ENCODE results near the gene VLDLR.

Gene VLDLR

DNA sequence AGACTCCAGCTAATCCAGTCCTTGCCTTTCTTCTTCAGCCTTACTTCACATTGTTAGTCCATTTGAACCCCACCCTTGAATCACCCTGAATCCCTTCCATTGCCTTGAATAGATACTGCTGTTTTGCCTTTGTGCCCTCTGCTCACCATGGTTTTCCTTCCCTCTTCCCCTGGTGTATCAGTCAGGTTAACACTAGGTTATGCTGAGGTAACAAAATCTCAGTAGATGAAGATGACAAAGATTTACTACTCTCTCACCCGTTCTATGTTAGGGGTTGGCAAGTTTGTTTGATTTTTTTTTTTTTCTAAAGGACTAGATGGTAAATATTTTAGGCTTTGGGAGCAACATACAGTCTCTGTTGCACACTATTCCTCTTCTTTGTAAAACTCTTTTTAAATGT, 3.3 kb upstream of the VLDLR start:
- Histone ChIP-seq H2BK5ac (ENCODE audit: low read depth, low read length, poor library complexity) (no peak overlapping the region), H3K79me2 (ENCODE audit: control insufficient read depth, insufficient read depth, low read length, poor library complexity) (peaks cover 14% of the 10 kb centered on the region)
- WGBS (ENCODE audit: extremely low coverage, insufficient coverage, insufficient read length), result no CpG with 5 or more reads among the region's 1 CpG

DNA sequence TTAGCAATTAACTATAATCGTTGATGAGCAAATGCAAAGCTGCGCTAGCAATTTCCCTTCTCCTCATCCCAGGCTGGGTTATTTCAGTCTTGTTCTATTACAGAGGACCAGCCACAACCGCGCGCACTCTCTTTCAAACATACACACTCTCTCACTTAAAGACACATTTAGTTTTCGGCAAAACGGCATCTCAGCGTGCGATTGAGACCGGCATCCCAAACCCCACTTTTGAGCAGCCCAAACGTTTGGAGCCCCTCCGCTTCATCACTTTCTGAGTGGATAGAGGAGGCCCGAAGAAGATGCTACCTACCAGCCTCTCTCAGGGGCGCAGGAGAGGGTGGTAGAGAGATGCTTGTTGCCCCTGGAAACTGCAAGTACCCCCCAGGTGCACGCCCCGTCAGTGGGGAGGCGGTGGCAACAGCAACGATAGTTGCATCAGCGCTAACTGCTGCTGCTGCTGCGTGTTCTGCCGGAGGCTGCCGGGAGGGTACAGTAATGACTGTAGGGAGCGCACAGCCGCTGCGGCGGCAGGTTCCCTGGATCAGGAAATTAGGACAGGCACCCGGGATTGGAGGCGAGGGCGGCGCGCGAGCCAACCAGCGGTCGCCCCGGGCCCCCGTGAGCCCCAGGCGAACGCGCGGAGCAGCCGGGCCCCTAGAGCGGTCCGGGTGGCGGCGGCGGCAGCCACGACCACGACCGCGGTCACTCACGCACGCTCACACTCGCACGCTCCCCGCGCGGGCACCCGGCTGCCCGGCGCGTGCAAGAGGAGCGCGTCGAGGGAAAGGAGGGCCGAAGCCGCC, 467 bp upstream of the VLDLR start:
- Histone ChIP-seq H2BK12ac (ENCODE audit: low read length) (no peak overlapping the region), H2BK120ac (ENCODE audit: insufficient read depth, low read length, poor library complexity) (no peak overlapping the region), H3K18ac (ENCODE audit: low read length) (peak overlapping the region; percentile 34), H3K4me3 (ENCODE audit: low read depth, low read length) (peak overlapping the region; percentile 84), H3K27ac (ENCODE audit: low read depth, low read length) (peak overlapping the region; percentile 60), H2BK5ac (ENCODE audit: low read depth, low read length, poor library complexity) (no peak overlapping the region), H3K27me3 (ENCODE audit: insufficient read depth, low read length) (no peaks in the 10 kb centered on the region), H3K79me2 (ENCODE audit: control insufficient read depth, insufficient read depth, low read length, poor library complexity) (peaks cover 14% of the 10 kb centered on the region), H3K14ac (ENCODE audit: low read length) (no peak overlapping the region), H3K9ac (ENCODE audit: low read length) (no peak overlapping the region), H3K4me2 (ENCODE audit: low read length) (peak overlapping the region; percentile 65), H3K4me1 (ENCODE audit: control insufficient read depth in 1 of 2, insufficient read depth in 2 of 2, low read length in 2 of 2) (peaks cover 5 to 8% of the 10 kb centered on the region in 2 experiments), H3K36me3 (ENCODE audit: control insufficient read depth in 1 of 2, insufficient read depth in 2 of 2, low read length in 2 of 2) (no peaks in the 10 kb centered on the region), H3K23ac (ENCODE audit: low read length) (no peak overlapping the region), H4K91ac (ENCODE audit: low read depth, low read length) (peak overlapping the region; percentile 94), H2AFZ (ENCODE audit: insufficient read depth, low read length, poor library complexity) (peak overlapping the region; percentile 62), H4K8ac (ENCODE audit: low read depth, low read length) (peak overlapping the region; percentile 5), H4K12ac (ENCODE audit: low read depth, low read length) (no peak overlapping the region), H3K9me3 (ENCODE audit: insufficient read depth, low read depth, low read length) (no peaks in the 10 kb centered on the region), H2AK5ac (ENCODE audit: low read length) (no peak overlapping the region), H3K4ac (ENCODE audit: low read depth, low read length) (no peak overlapping the region), H3K79me1 (ENCODE audit: low read length) (peaks cover 16% of the 10 kb centered on the region)
- no CpG with 5 or more reads among the region's 66 CpGs for WGBS (ENCODE audit: extremely low coverage, insufficient coverage, insufficient read length)
- peak; percentile 77 to 89 for DNase-seq

More for the DNA sequence above, 3.3 kb upstream of the VLDLR start:
- no peak for DNase-seq
- Histone ChIP-seq H4K91ac (ENCODE audit: low read depth, low read length) (no peak overlapping the region), H3K4me2 (ENCODE audit: low read length) (no peak overlapping the region), H2AFZ (ENCODE audit: insufficient read depth, low read length, poor library complexity) (no peak overlapping the region), H4K8ac (ENCODE audit: low read depth, low read length) (no peak overlapping the region), H3K9me3 (ENCODE audit: insufficient read depth, low read depth, low read length) (no peaks in the 10 kb centered on the region), H2BK12ac (ENCODE audit: low read length) (no peak overlapping the region), H3K79me1 (ENCODE audit: low read length) (peaks cover 17% of the 10 kb centered on the region), H3K4me1 (ENCODE audit: control insufficient read depth in 1 of 2, insufficient read depth in 2 of 2, low read length in 2 of 2) (peaks cover 0 to 5% of the 10 kb centered on the region in 2 experiments), H3K36me3 (ENCODE audit: control insufficient read depth in 1 of 2, insufficient read depth in 2 of 2, low read length in 2 of 2) (no peaks in the 10 kb centered on the region), H3K23ac (ENCODE audit: low read length) (no peak overlapping the region), H3K14ac (ENCODE audit: low read length) (no peak overlapping the region), H3K27ac (ENCODE audit: low read depth, low read length) (no peak overlapping the region), H3K9ac (ENCODE audit: low read length) (no peak overlapping the region), H2AK5ac (ENCODE audit: low read length) (no peak overlapping the region), H4K12ac (ENCODE audit: low read depth, low read length) (no peak overlapping the region), H3K4ac (ENCODE audit: low read depth, low read length) (no peak overlapping the region), H3K4me3 (ENCODE audit: low read depth, low read length) (no peak overlapping the region), H2BK120ac (ENCODE audit: insufficient read depth, low read length, poor library complexity) (no peak overlapping the region), H3K27me3 (ENCODE audit: insufficient read depth, low read length) (no peaks in the 10 kb centered on the region), H3K18ac (ENCODE audit: low read length) (no peak overlapping the region)

DNA sequence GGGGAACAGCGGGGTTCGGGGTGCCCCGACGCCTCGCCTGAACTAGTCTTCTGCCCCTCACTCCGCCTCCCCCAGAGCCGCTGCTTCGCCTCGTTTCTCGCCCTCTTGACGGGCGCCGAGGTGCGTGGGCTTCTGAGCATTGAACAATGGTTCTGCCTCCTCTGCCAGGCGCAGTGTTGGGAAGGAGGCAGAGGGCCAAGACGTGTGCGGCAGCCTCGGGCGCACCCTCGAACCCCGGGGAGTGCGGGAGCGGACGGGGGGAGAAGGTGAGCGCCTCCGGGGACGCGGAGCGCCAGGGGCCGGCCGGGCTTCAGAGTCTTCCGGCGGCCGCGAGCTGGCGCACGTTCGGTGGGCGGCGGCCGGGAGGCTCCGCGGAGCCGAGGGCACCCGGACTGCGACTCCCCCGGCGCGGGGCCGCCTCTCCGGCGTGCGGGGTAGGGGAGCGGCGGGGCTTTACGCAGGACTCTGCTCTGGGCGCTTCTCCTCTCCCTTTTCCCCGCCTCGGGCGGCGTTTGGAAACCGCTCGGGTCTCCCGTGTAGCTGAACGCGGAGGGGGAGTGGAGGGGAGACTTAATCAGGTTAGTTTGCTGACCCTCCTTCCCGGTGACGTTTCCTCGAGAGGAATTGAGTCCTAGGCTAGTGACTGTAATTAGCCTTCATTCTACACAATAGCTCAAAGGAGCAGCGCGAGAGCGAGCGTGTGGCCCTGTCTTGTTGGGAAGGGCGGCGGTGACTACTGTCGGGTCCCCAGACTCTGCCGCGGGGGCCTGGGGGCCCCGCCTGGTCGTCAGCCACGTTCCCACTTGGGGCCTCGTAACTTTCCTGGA, 1.1 kb downstream of the VLDLR start:
- no peak overlapping the region for H3K23ac ChIP-seq (ENCODE audit: low read length)
- H3K4me3 ChIP-seq (ENCODE audit: low read depth, low read length), result peak overlapping the region; percentile 84
- peaks cover 14% of the 10 kb centered on the region for H3K79me2 ChIP-seq (ENCODE audit: control insufficient read depth, insufficient read depth, low read length, poor library complexity)
- H4K8ac ChIP-seq (ENCODE audit: low read depth, low read length), result peak overlapping the region; percentile 72
- peak overlapping the region; percentile 65 for H3K4me2 ChIP-seq (ENCODE audit: low read length)
- no peaks in the 10 kb centered on the region for H3K9me3 ChIP-seq (ENCODE audit: insufficient read depth, low read depth, low read length)
- H3K4ac ChIP-seq (ENCODE audit: low read depth, low read length), result peak overlapping the region; percentile 98
- peak overlapping the region; percentile 77 for H4K12ac ChIP-seq (ENCODE audit: low read depth, low read length)
- peaks cover 5 to 9% of the 10 kb centered on the region in 2 experiments for H3K4me1 ChIP-seq (ENCODE audit: control insufficient read depth in 1 of 2, insufficient read depth in 2 of 2, low read length in 2 of 2)
- H2BK5ac ChIP-seq (ENCODE audit: low read depth, low read length, poor library complexity), result peak overlapping the region; percentile 42
- peak overlapping the region; percentile 98 for H3K14ac ChIP-seq (ENCODE audit: low read length)
- DNase-seq, result peak; percentile 42 to 58
- WGBS (ENCODE audit: extremely low coverage, insufficient coverage, insufficient read length), result no CpG with 5 or more reads among the region's 82 CpGs
- no peaks in the 10 kb centered on the region for H3K36me3 ChIP-seq (ENCODE audit: control insufficient read depth in 1 of 2, insufficient read depth in 2 of 2, low read length in 2 of 2)
- peak overlapping the region; percentile 95 for H2AFZ ChIP-seq (ENCODE audit: insufficient read depth, low read length, poor library complexity)
- H3K27ac ChIP-seq (ENCODE audit: low read depth, low read length), result peak overlapping the region; percentile 60
- H3K27me3 ChIP-seq (ENCODE audit: insufficient read depth, low read length), result no peaks in the 10 kb centered on the region
- peak overlapping the region; percentile 94 for H4K91ac ChIP-seq (ENCODE audit: low read depth, low read length)
- peaks cover 16% of the 10 kb centered on the region for H3K79me1 ChIP-seq (ENCODE audit: low read length)
- H2BK120ac ChIP-seq (ENCODE audit: insufficient read depth, low read length, poor library complexity), result peak overlapping the region; percentile 90
- peak overlapping the region; percentile 89 for H3K18ac ChIP-seq (ENCODE audit: low read length)
- H2AK5ac ChIP-seq (ENCODE audit: low read length), result peak overlapping the region; percentile 30
- peak overlapping the region; percentile 81 for H3K9ac ChIP-seq (ENCODE audit: low read length)
- peak overlapping the region; percentile 69 for H2BK12ac ChIP-seq (ENCODE audit: low read length)

GRCh38 chr9:2623288-2624050, 1.9 kb downstream of the VLDLR start:
- WGBS (ENCODE audit: extremely low coverage, insufficient coverage, insufficient read length), result no CpG with 5 or more reads among the region's 34 CpGs
- H4K91ac ChIP-seq (ENCODE audit: low read depth, low read length), result peak overlapping the region; percentile 94
- H3K9ac ChIP-seq (ENCODE audit: low read length), result peak overlapping the region; percentile 30
- peak; percentile 75 to 84 for DNase-seq
- H2AK5ac ChIP-seq (ENCODE audit: low read length), result no peak overlapping the region
- peak overlapping the region; percentile 89 for H3K18ac ChIP-seq (ENCODE audit: low read length)
- H2BK5ac ChIP-seq (ENCODE audit: low read depth, low read length, poor library complexity), result peak overlapping the region; percentile 42
- H3K9me3 ChIP-seq (ENCODE audit: insufficient read depth, low read depth, low read length), result no peaks in the 10 kb centered on the region
- peak overlapping the region; percentile 5 for H2BK12ac ChIP-seq (ENCODE audit: low read length)
- H3K27ac ChIP-seq (ENCODE audit: low read depth, low read length), result peak overlapping the region; percentile 60
- peak overlapping the region; percentile 98 for H3K14ac ChIP-seq (ENCODE audit: low read length)
- H3K36me3 ChIP-seq (ENCODE audit: control insufficient read depth in 1 of 2, insufficient read depth in 2 of 2, low read length in 2 of 2), result no peaks in the 10 kb centered on the region
- peaks cover 17% of the 10 kb centered on the region for H3K79me2 ChIP-seq (ENCODE audit: control insufficient read depth, insufficient read depth, low read length, poor library complexity)
- H3K4me2 ChIP-seq (ENCODE audit: low read length), result peak overlapping the region; percentile 65
- H3K4me1 ChIP-seq (ENCODE audit: control insufficient read depth in 1 of 2, insufficient read depth in 2 of 2, low read length in 2 of 2), result peaks cover 5 to 9% of the 10 kb centered on the region in 2 experiments
- peak overlapping the region; percentile 23 for H4K12ac ChIP-seq (ENCODE audit: low read depth, low read length)
- peak overlapping the region; percentile 84 for H3K4me3 ChIP-seq (ENCODE audit: low read depth, low read length)
- no peaks in the 10 kb centered on the region for H3K27me3 ChIP-seq (ENCODE audit: insufficient read depth, low read length)
- H2BK120ac ChIP-seq (ENCODE audit: insufficient read depth, low read length, poor library complexity), result peak overlapping the region; percentile 90
- peak overlapping the region; percentile 98 for H3K4ac ChIP-seq (ENCODE audit: low read depth, low read length)
- H3K23ac ChIP-seq (ENCODE audit: low read length), result no peak overlapping the region
- H4K8ac ChIP-seq (ENCODE audit: low read depth, low read length), result peak overlapping the region; percentile 72
- peaks cover 16% of the 10 kb centered on the region for H3K79me1 ChIP-seq (ENCODE audit: low read length)
- peak overlapping the region; percentile 4 for H2AFZ ChIP-seq (ENCODE audit: insufficient read depth, low read length, poor library complexity)

Measured in trophoblast cell (in vitro differentiated cells and primary cell).